Measurements from ENCODE around the gene ITGB3. TPM values are rescaled to one million over a fixed set of nuclear protein-coding genes. Genes with fewer than 3 reads are reported as not detected.
A peak's percentile ranks its signal among the peaks of the same experiment; 100 is the strongest.

Gene ITGB3
- total RNA-seq, 1 donor: 39.8 TPM

- H3K36me3 ChIP-seq (ENCODE audit: insufficient read depth, low read length): no peaks in the 10 kb centered on the region
- peak overlapping the region; percentile 85 for H3K4me3 ChIP-seq (ENCODE audit: insufficient read depth, low read length)
- H3K79me2 ChIP-seq (ENCODE audit: insufficient read depth, low read length): no peaks in the 10 kb centered on the region
- peak; percentile 69 for DNase-seq (ENCODE audit: insufficient read length, low spot score, missing footprints)
- no peaks in the 10 kb centered on the region for H3K9me3 ChIP-seq (ENCODE audit: low read depth, low read length)
- H3K4me2 ChIP-seq (ENCODE audit: insufficient read depth, low read length): peak overlapping the region; percentile 98
- no peaks in the 10 kb centered on the region for H4K20me1 ChIP-seq (ENCODE audit: insufficient read depth, low read length)
- peak overlapping the region; percentile 97 for H2AFZ ChIP-seq (ENCODE audit: low read length)
- H3K27me3 ChIP-seq (ENCODE audit: insufficient read depth, low read length): no peaks in the 10 kb centered on the region
- peak overlapping the region; percentile 56 for H3K27ac ChIP-seq (ENCODE audit: low read depth, low read length)
- H3K4me1 ChIP-seq (ENCODE audit: insufficient read depth, low read length): peaks cover 11% of the 10 kb centered on the region
- no peak for TF ChIP-seq CTCF (IDR thresholded peaks at IDR 0.05; ENCODE audit: extremely low read depth, low read depth, low read length)
These were observed 70.8 kb downstream of the ITGB3 start for GRCh38 chr17:47324224-47325020.

DNA sequence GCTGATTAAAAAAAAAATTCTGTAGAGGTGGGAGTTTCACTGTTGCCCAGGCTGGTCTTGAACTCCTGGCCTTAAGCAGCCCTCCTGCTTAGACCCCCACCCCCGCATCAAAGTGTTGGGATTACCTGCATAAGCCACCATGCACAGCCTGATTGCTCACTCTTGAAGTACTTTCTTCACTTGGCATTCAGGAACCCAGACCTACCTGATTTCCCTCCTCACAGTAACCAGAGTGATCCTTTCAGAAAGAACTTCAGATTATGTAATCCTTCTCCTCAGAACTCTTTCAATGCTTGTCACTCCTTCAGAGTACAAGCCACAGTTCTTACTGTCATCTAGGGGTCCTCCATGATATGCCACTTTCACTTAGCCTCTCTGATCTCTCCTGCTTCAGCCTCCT, 71.5 kb downstream of the ITGB3 start:
- DNase-seq (ENCODE audit: insufficient read length, low spot score, missing footprints): no peak
- Histone ChIP-seq H3K4me2 (ENCODE audit: insufficient read depth, low read length) (no peak overlapping the region), H3K27ac (ENCODE audit: low read depth, low read length) (no peak overlapping the region), H3K36me3 (ENCODE audit: insufficient read depth, low read length) (no peaks in the 10 kb centered on the region), H3K4me3 (ENCODE audit: insufficient read depth, low read length) (no peak overlapping the region), H2AFZ (ENCODE audit: low read length) (no peak overlapping the region), H3K27me3 (ENCODE audit: insufficient read depth, low read length) (no peaks in the 10 kb centered on the region), H3K9me3 (ENCODE audit: low read depth, low read length) (no peaks in the 10 kb centered on the region), H3K4me1 (ENCODE audit: insufficient read depth, low read length) (peaks cover 11% of the 10 kb centered on the region), H4K20me1 (ENCODE audit: insufficient read depth, low read length) (no peaks in the 10 kb centered on the region), H3K79me2 (ENCODE audit: insufficient read depth, low read length) (no peaks in the 10 kb centered on the region)
- TF ChIP-seq CTCF (IDR thresholded peaks at IDR 0.05; ENCODE audit: extremely low read depth, low read depth, low read length): no peak

- H3K4me1 ChIP-seq (ENCODE audit: insufficient read depth, low read length): no peaks in the 10 kb centered on the region
- no peaks in the 10 kb centered on the region for H4K20me1 ChIP-seq (ENCODE audit: insufficient read depth, low read length)
- H3K27me3 ChIP-seq (ENCODE audit: insufficient read depth, low read length): no peaks in the 10 kb centered on the region
- H3K4me3 ChIP-seq (ENCODE audit: insufficient read depth, low read length): no peak overlapping the region
- no peaks in the 10 kb centered on the region for H3K36me3 ChIP-seq (ENCODE audit: insufficient read depth, low read length)
- no peak overlapping the region for H2AFZ ChIP-seq (ENCODE audit: low read length)
- H3K4me2 ChIP-seq (ENCODE audit: insufficient read depth, low read length): no peak overlapping the region
- H3K9me3 ChIP-seq (ENCODE audit: low read depth, low read length): no peaks in the 10 kb centered on the region
- no peak overlapping the region for H3K27ac ChIP-seq (ENCODE audit: low read depth, low read length)
- no peak for DNase-seq (ENCODE audit: insufficient read length, low spot score, missing footprints)
- H3K79me2 ChIP-seq (ENCODE audit: insufficient read depth, low read length): no peaks in the 10 kb centered on the region
- TF ChIP-seq CTCF (IDR thresholded peaks at IDR 0.05; ENCODE audit: extremely low read depth, low read depth, low read length): no peak
These were observed 76.9 kb downstream of the ITGB3 start for GRCh38 chr17:47330548-47330947.

GRCh38 chr17:47332287-47332686, 78.7 kb downstream of the ITGB3 start:
- H3K4me3 ChIP-seq (ENCODE audit: insufficient read depth, low read length): no peak overlapping the region
- H3K36me3 ChIP-seq (ENCODE audit: insufficient read depth, low read length): no peaks in the 10 kb centered on the region
- no peak for TF ChIP-seq CTCF (IDR thresholded peaks at IDR 0.05; ENCODE audit: extremely low read depth, low read depth, low read length)
- no peak overlapping the region for H2AFZ ChIP-seq (ENCODE audit: low read length)
- H3K4me2 ChIP-seq (ENCODE audit: insufficient read depth, low read length): no peak overlapping the region
- no peak for DNase-seq (ENCODE audit: insufficient read length, low spot score, missing footprints)
- no peak overlapping the region for H3K27ac ChIP-seq (ENCODE audit: low read depth, low read length)
- no peaks in the 10 kb centered on the region for H3K4me1 ChIP-seq (ENCODE audit: insufficient read depth, low read length)
- H3K9me3 ChIP-seq (ENCODE audit: low read depth, low read length): no peaks in the 10 kb centered on the region
- no peaks in the 10 kb centered on the region for H4K20me1 ChIP-seq (ENCODE audit: insufficient read depth, low read length)
- no peaks in the 10 kb centered on the region for H3K79me2 ChIP-seq (ENCODE audit: insufficient read depth, low read length)
- no peaks in the 10 kb centered on the region for H3K27me3 ChIP-seq (ENCODE audit: insufficient read depth, low read length)
